GM12878 (cell line): Measurements from ENCODE around the gene TBCA. TPM values are rescaled to one million over a fixed set of nuclear protein-coding genes. Genes with fewer than 3 reads are reported as not detected.

Experiments
- ATAC-seq: fragments of 200-7000 bp; cut with Tn5 transposase; 3 replicates; pipeline ENCODE4 v1.9.1; 2020; ENCODE audit warnings: mild to moderate bottlenecking, moderate library complexity
- BruUV-seq: library from RNA; stranded (reverse); fragments of 400-500 nt; replicated peaks from 2 replicates; lab custom pipeline; 2021; lab: Mats Ljungman, UMichigan
- CTCF ChIA-PET: fragments of 300-600 bp; sonication (Branson Sonifier 250); formaldehyde crosslinking; extraction: SDS; loops from one replicate; lab custom pipeline; 2021; ENCODE audit warnings: inconsistent platforms; lab: Yijun Ruan, JAX
- POLR2A ChIA-PET: fragments of 350-600 bp; formaldehyde crosslinking; extraction: SDS; loops from one replicate; lab custom pipeline; 2021; ENCODE audit warnings: inconsistent platforms; lab: Charles Lee
- RAD21 ChIA-PET: fragments of 300-600 bp; sonication (Branson Sonifier 250); formaldehyde crosslinking; loops from one replicate; lab custom pipeline; 2023; ENCODE audit warnings: antibody characterized with exemption; ENCODE audit not compliant: unreplicated experiment; lab: Charles Lee
- SMC1A ChIA-PET: fragments of 300-600 bp; sonication (Branson Sonifier 250); formaldehyde crosslinking; loops from one replicate; lab custom pipeline; 2023; ENCODE audit not compliant: unreplicated experiment, uncharacterized antibody; lab: Charles Lee
- DNase-seq: peaks from one replicate; pipeline ENCODE4 v3.0.0-alpha.2; 2011; ENCODE audit warnings: low read depth, low spot score
- FAIRE-seq: peaks from 3 replicates; lab custom pipeline; 2011; peaks lifted over from hg19 to GRCh38; lab: Jason Lieb, UNC
- H2AFZ ChIP-seq: 2 replicates; pipeline ENCODE4 v1.6.0; 2011; ENCODE audit warnings: low read depth, low read length, control low read depth; ENCODE audit not compliant: control insufficient read depth
- H3K27ac ChIP-seq: 2 replicates; pipeline ENCODE4 v1.5.1; 2011; ENCODE audit warnings: control low read depth; ENCODE audit not compliant: control insufficient read depth, insufficient read depth
- H3K27me3 ChIP-seq, 2 experiments: replicated peaks in 1 of 2; 2 replicates each; pipeline versions ENCODE4 v1.6.0 to v1.6.1; 2011; ENCODE audit warnings: low read length in 1 of 2; ENCODE audit not compliant: control insufficient read depth in 2 of 2, insufficient read depth in 2 of 2
- H3K36me3 ChIP-seq, 2 experiments: 2 replicates each; pipeline ENCODE4 v1.5.1; 2011; ENCODE audit warnings: low read length in 1 of 2; ENCODE audit not compliant: control insufficient read depth in 2 of 2, insufficient read depth in 2 of 2
- H3K4me1 ChIP-seq: 2 replicates; pipeline ENCODE4 v1.6.1; 2011; ENCODE audit warnings: mild to moderate bottlenecking, low read length, moderate library complexity, mixed read lengths; ENCODE audit not compliant: control insufficient read depth, insufficient read depth
- H3K4me2 ChIP-seq: 2 replicates; pipeline ENCODE4 v1.6.0; 2011; ENCODE audit warnings: control low read depth; ENCODE audit not compliant: control insufficient read depth, insufficient read depth
- H3K4me3 ChIP-seq: fragments of 200-600 bp; sonication (generic); 2 replicates; pipeline ENCODE4 v1.5.1; 2016
- H3K79me2 ChIP-seq: 2 replicates; pipeline ENCODE4 v1.6.0; 2011; ENCODE audit warnings: low read length; ENCODE audit not compliant: control insufficient read depth, insufficient read depth
- H3K9ac ChIP-seq: 2 replicates; pipeline ENCODE4 v1.8.0; 2011; ENCODE audit warnings: low read length, control low read depth, mixed read lengths; ENCODE audit not compliant: control insufficient read depth, insufficient read depth
- H3K9me3 ChIP-seq: replicated peaks from 3 replicates; pipeline ENCODE4 v1.5.1; 2011; ENCODE audit warnings: mild to moderate bottlenecking, low read length; ENCODE audit not compliant: control insufficient read depth, insufficient read depth
- H4K20me1 ChIP-seq: 2 replicates; pipeline ENCODE4 v1.6.0; 2011; ENCODE audit not compliant: control insufficient read depth, insufficient read depth
- CBFB ChIP-seq: IDR thresholded peaks from 2 replicates; pipeline ENCODE4 v1.6.1; 2016; ENCODE audit warnings: antibody characterized with exemption, low read depth
- GATAD2B ChIP-seq: fragments of 450-650 bp; conservative IDR thresholded peaks from 2 replicates; pipeline ENCODE4 v1.6.1; 2017; ENCODE audit warnings: low read depth, mild to moderate bottlenecking, moderate library complexity
- MTA3 ChIP-seq: IDR thresholded peaks from 2 replicates; pipeline ENCODE4 v1.6.1; 2012; ENCODE audit warnings: low read length, inconsistent platforms, borderline replicate concordance
- NBN ChIP-seq: fragments of 450-650 bp; IDR thresholded peaks from 2 replicates; pipeline ENCODE4 v1.6.1; 2016
- PKNOX1 ChIP-seq: fragments of 450-650 bp; IDR thresholded peaks from 2 replicates; pipeline ENCODE4 v1.6.1; 2016; ENCODE audit warnings: mild to moderate bottlenecking
- POLR2AphosphoS5 ChIP-seq: IDR thresholded peaks from 2 replicates; pipeline ENCODE4 v1.6.1; 2011; ENCODE audit warnings: mild to moderate bottlenecking, low read length, inconsistent platforms
- WGBS: methylation state at CpG from one replicate; pipeline ENCODE4 v1.1.6; 2016; ENCODE audit warnings: low lambda C conversion rate; ENCODE audit not compliant: insufficient replicate concordance, insufficient coverage; ENCODE audit errors: missing lambda C conversion rate; 5-methylcytosine and 5-hydroxymethylcytosine counted together
- in situ Hi-C: fragments of 300-500 bp; cut with MboI; formaldehyde crosslinking; loops from 9 replicates; pipeline ENCODE4 v1.14.3; 2018; ENCODE audit warnings: mixed read lengths
- intact Hi-C: fragments of 100-400 bp; cut with micrococcal nuclease; formaldehyde crosslinking; loops from one replicate; pipeline ENCODE4 v1.14.2; 2022; ENCODE audit not compliant: unreplicated experiment
- polyA plus RNA-seq, 11 experiments: library from polyadenylated mRNA; depleted of rRNA in 4 of 11; unstranded in 6 of 11; stranded (reverse) in 5 of 11; fragments of >200 nt; fragmentation: Nextera tagmentation in 4 of 11; fragmentation: Illumina TruSeq in 1 of 11; extraction: Ambion mirVana in 4 of 11; extraction: Trizol in 1 of 11; gene quantifications; 1 replicate in 1 of 11; 2 replicates in 10 of 11; pipeline versions ENCODE4 v1.2.1 to v1.2.3, GENCODE V29; 2011 to 2016; ENCODE audit warnings: inconsistent platforms in 2 of 11, missing spikeins in 2 of 11, low read depth in 1 of 11
- total RNA-seq, 4 experiments: library from RNA; depleted of rRNA in 3 of 4; stranded (reverse); fragments of >200 nt in 3 of 4; fragmentation: Illumina TruSeq in 1 of 4; extraction: Trizol in 1 of 4; gene quantifications; 2 replicates each; pipeline versions ENCODE4 v1.2.1 to v1.2.3, GENCODE V29; 2013 to 2021

The TBCA gene
- total and polyA plus RNA-seq, 10 of the 15 experiments (the other 5 are each of a cell fraction or from before 2014, with no cell fraction given): 86.3 to 647 (median 294) TPM

GRCh38 chr5:77651343-77651742 lies 124.8 kb downstream of the TBCA start:
- no peaks in the 10 kb centered on the region for H3K36me3 ChIP-seq
- H2AFZ ChIP-seq: no peak overlapping the region
- H3K4me1 ChIP-seq: no peaks in the 10 kb centered on the region
- no peak overlapping the region for H3K27ac ChIP-seq
- H3K4me2 ChIP-seq: no peak overlapping the region
- DNase-seq: no peak
- H3K79me2 ChIP-seq: no peaks in the 10 kb centered on the region
- H3K27me3 ChIP-seq: no peaks in the 10 kb centered on the region; a peak in 2 of 4 replicates
- RAD21 ChIA-PET: interaction anchor here (1.0 to 1.8 kb wide), 2 partner anchors 10 to 91 kb away, joined by 3 to 5 read pairs; no protein-coding TSS in a partner anchor
- intact Hi-C loops: no loop called here
- POLR2A ChIA-PET: interaction anchor here (1.5 kb wide), 1 partner anchor 10 kb away, joined by 4 read pairs; no protein-coding TSS in a partner anchor
- TF ChIP-seq PKNOX1 (no peak), MTA3 (no peak), POLR2AphosphoS5 (no peak), NBN (no peak), CBFB (no peak), GATAD2B (no peak)
- TF ChIP-seq, all 136 proteins: peak for 0
- Histone ChIP-seq H3K9ac (no peak overlapping the region), H3K4me3 (no peak overlapping the region), H4K20me1 (no peaks in the 10 kb centered on the region), H3K9me3 (no peaks in the 10 kb centered on the region)
- WGBS: 14% methylated on average over 2 of the region's 2 CpGs
- ChIA-PET CTCF (interaction anchor here (1.2 to 1.6 kb wide), 2 partner anchors 11 to 90 kb away, joined by 4 to 6 read pairs; no protein-coding TSS in a partner anchor), SMC1A (interaction anchor here (0.7 to 1.6 kb wide), 3 partner anchors 12 to 20 kb away, joined by 3 to 6 read pairs (median 3); partner anchors contain the start of gene OTP)
- FAIRE-seq (no peak), ATAC-seq (no peak)
- no TSS peak for BruUV-seq
- in situ Hi-C loops: no loop called here
